ENCODE measurements around the gene PPP5C.
"Not testable (repeated sequence)": the region's sequence is repeated elsewhere in the genome, so short reads cannot be mapped to it uniquely, and the experiment has no call there.

The PPP5C gene

GRCh38 chr19:46371371-46371901, 24.5 kb downstream of the PPP5C start:
- Histone ChIP-seq H3K27me3 (replicated peaks; ENCODE audit: control insufficient read depth, insufficient read depth, low read length) (no peaks in the 10 kb centered on the region), H3K36me3 (ENCODE audit: control insufficient read depth, insufficient read depth, low read length) (peaks cover 23% of the 10 kb centered on the region), H3K4me3 (replicated peaks; ENCODE audit: low read depth, low read length) (no peak overlapping the region)
- no peak for DNase-seq (ENCODE audit: extremely low read depth, insufficient read length)
- TF ChIP-seq, protein P1, sequence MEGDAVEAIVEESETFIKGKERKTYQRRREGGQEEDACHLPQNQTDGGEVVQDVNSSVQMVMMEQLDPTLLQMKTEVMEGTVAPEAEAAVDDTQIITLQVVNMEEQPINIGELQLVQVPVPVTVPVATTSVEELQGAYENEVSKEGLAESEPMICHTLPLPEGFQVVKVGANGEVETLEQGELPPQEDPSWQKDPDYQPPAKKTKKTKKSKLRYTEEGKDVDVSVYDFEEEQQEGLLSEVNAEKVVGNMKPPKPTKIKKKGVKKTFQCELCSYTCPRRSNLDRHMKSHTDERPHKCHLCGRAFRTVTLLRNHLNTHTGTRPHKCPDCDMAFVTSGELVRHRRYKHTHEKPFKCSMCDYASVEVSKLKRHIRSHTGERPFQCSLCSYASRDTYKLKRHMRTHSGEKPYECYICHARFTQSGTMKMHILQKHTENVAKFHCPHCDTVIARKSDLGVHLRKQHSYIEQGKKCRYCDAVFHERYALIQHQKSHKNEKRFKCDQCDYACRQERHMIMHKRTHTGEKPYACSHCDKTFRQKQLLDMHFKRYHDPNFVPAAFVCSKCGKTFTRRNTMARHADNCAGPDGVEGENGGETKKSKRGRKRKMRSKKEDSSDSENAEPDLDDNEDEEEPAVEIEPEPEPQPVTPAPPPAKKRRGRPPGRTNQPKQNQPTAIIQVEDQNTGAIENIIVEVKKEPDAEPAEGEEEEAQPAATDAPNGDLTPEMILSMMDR (IDR thresholded peaks at IDR 0.05; ENCODE audit: insufficient read depth, low read length, poor library complexity, severe bottlenecking): no peak

DNA sequence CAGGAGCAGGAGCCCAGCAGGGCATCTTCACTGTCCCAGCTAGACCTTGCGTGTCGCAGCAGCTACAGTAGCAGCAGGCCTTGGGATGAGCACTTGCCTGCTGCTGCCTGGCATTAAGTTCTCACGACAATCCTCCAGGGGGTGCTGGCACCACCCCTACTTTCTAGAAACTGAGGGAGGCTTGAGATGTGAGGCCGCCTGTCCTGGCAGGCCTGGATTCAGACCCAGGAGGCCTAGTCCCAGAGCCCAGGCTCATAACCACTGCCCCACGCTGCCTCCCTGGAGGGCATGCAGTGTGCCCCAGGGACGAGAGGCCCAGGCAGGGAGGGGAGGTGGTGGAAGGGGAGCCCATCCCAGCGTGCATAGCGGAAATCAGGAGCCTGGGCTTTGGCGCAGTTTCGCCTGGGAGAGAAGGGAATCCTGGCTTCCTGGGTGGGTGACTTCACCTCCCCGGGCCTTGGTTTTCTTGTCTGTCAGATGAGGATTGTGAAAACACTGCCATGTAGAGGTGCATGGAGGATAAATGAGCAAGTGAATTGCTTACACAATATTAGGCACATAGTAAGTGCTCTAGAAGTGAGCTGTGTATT, 26.1 kb downstream of the PPP5C start:
- no peak for DNase-seq (ENCODE audit: extremely low read depth, insufficient read length)
- TF ChIP-seq, protein P1 (IDR thresholded peaks at IDR 0.05; ENCODE audit: insufficient read depth, low read length, poor library complexity, severe bottlenecking): peak; percentile 7
- Histone ChIP-seq H3K4me3 (replicated peaks; ENCODE audit: low read depth, low read length) (no peak overlapping the region), H3K36me3 (ENCODE audit: control insufficient read depth, insufficient read depth, low read length) (peaks cover 21% of the 10 kb centered on the region), H3K27me3 (replicated peaks; ENCODE audit: control insufficient read depth, insufficient read depth, low read length) (no peaks in the 10 kb centered on the region)

GRCh38 chr19:46373491-46374359, 26.8 kb downstream of the PPP5C start:
- H3K36me3 ChIP-seq (ENCODE audit: control insufficient read depth, insufficient read depth, low read length): peaks cover 18% of the 10 kb centered on the region
- TF ChIP-seq, protein P1 (IDR thresholded peaks at IDR 0.05; ENCODE audit: insufficient read depth, low read length, poor library complexity, severe bottlenecking): no peak
- H3K4me3 ChIP-seq (replicated peaks; ENCODE audit: low read depth, low read length): no peak overlapping the region
- H3K27me3 ChIP-seq (replicated peaks; ENCODE audit: control insufficient read depth, insufficient read depth, low read length): no peaks in the 10 kb centered on the region
- no peak for DNase-seq (ENCODE audit: extremely low read depth, insufficient read length)

GRCh38 chr19:46374536-46375475, 27.9 kb downstream of the PPP5C start:
- Histone ChIP-seq H3K27me3 (replicated peaks; ENCODE audit: control insufficient read depth, insufficient read depth, low read length) (no peaks in the 10 kb centered on the region), H3K4me3 (replicated peaks; ENCODE audit: low read depth, low read length) (no peak overlapping the region), H3K36me3 (ENCODE audit: control insufficient read depth, insufficient read depth, low read length) (peaks cover 21% of the 10 kb centered on the region)
- no peak for DNase-seq (ENCODE audit: extremely low read depth, insufficient read length)
- TF ChIP-seq, protein P1 (IDR thresholded peaks at IDR 0.05; ENCODE audit: insufficient read depth, low read length, poor library complexity, severe bottlenecking): no peak

GRCh38 chr19:46375476-46376067, 28.7 kb downstream of the PPP5C start:
- DNase-seq (ENCODE audit: extremely low read depth, insufficient read length); H3K27me3 ChIP-seq (replicated peaks; ENCODE audit: control insufficient read depth, insufficient read depth, low read length); H3K4me3 ChIP-seq (replicated peaks; ENCODE audit: low read depth, low read length): not testable (repeated sequence)
- H3K36me3 ChIP-seq (ENCODE audit: control insufficient read depth, insufficient read depth, low read length): peaks cover 18% of the 10 kb centered on the region
